IPS-11a (cell line): Measurements from ENCODE around the gene SYTL3.
"Not testable (repeated sequence)": the region's sequence is repeated elsewhere in the genome, so short reads cannot be mapped to it uniquely, and the experiment has no call there.

Source experiments
- H3K4me3 ChIP-seq: one replicate; pipeline ENCODE4 v1.5.1; 2013; ENCODE audit warnings: low read depth, low read length, control low read depth

The SYTL3 gene

GRCh38 chr6:158638324-158638854 lies 11.5 kb upstream of the SYTL3 start:
- no peak overlapping the region for H3K4me3 ChIP-seq

- no peak overlapping the region for H3K4me3 ChIP-seq
These were observed 10.8 kb upstream of the SYTL3 start for GRCh38 chr6:158639056-158639455.

- H3K4me3 ChIP-seq, result no peak overlapping the region
These were observed 9.3 kb upstream of the SYTL3 start for GRCh38 chr6:158640519-158640918.

- H3K4me3 ChIP-seq, result no peak overlapping the region
These were observed 7.7 kb upstream of the SYTL3 start for GRCh38 chr6:158642097-158642601.

- peak overlapping the region; percentile 94 for H3K4me3 ChIP-seq
These were observed 6.0 kb upstream of the SYTL3 start for GRCh38 chr6:158643836-158644230.

GRCh38 chr6:158644231-158645063 lies 5.4 kb upstream of the SYTL3 start, which contains the start of gene DYNLT1:
TSS of gene DYNLT1 (minus strand) at chr6:158644743. CDS start at chr6:158644708, 35 bp downstream.
- H3K4me3 ChIP-seq, result peak within 1 kb of the TSS; percentile 94

- H3K4me3 ChIP-seq, result peak overlapping the region; percentile 94
These were observed 4.5 kb upstream of the SYTL3 start for GRCh38 chr6:158645064-158646022.

GRCh38 chr6:158646023-158646910 lies 3.6 kb upstream of the SYTL3 start:
- H3K4me3 ChIP-seq, result no peak overlapping the region

GRCh38 chr6:158647501-158647900 lies 2.4 kb upstream of the SYTL3 start:
- no peak overlapping the region for H3K4me3 ChIP-seq

- H3K4me3 ChIP-seq, result no peak overlapping the region
These were observed 1.1 kb upstream of the SYTL3 start for GRCh38 chr6:158648682-158649131.

GRCh38 chr6:158651981-158652737 lies 2.3 kb downstream of the SYTL3 start:
- not testable (repeated sequence) for H3K4me3 ChIP-seq

GRCh38 chr6:158653577-158654354 lies 3.9 kb downstream of the SYTL3 start:
- H3K4me3 ChIP-seq, result no peak overlapping the region

GRCh38 chr6:158654498-158654897 lies 4.6 kb downstream of the SYTL3 start:
- no peak overlapping the region for H3K4me3 ChIP-seq

GRCh38 chr6:158654960-158655489 lies 5.2 kb downstream of the SYTL3 start:
- H3K4me3 ChIP-seq, result no peak overlapping the region

- no peak overlapping the region for H3K4me3 ChIP-seq
These were observed 6.0 kb downstream of the SYTL3 start for GRCh38 chr6:158655569-158656450.

- H3K4me3 ChIP-seq, result not testable (repeated sequence)
These were observed 7.1 kb downstream of the SYTL3 start for GRCh38 chr6:158656986-158657385.

GRCh38 chr6:158660333-158660754 lies 10.5 kb downstream of the SYTL3 start:
- H3K4me3 ChIP-seq, result no peak overlapping the region
